GM19023 (cell line): Measurements from ENCODE around the gene CD40LG.

Experiments used
- ATAC-seq: cut with Tn5 transposase; IDR thresholded peaks from one replicate; pipeline ENCODE4 v1.9.1; 2021; ENCODE audit warnings: mild to moderate bottlenecking, moderate library complexity; ENCODE audit not compliant: unreplicated experiment

CD40LG gene

GRCh38 chrX:136647677-136648360 lies at the start of gene CD40LG:
CD40LG (plus strand) TSS chrX:136648158; CDS start chrX:136648249, 91 bp downstream.
- no peak for ATAC-seq

- ATAC-seq = no peak
Measured at GRCh38 chrX:136598631-136599030, 49.3 kb upstream of the CD40LG start.

GRCh38 chrX:136600059-136600458 lies 47.9 kb upstream of the CD40LG start:
- ATAC-seq = no peak

- ATAC-seq = no peak
Measured at GRCh38 chrX:136607236-136607635, 40.7 kb upstream of the CD40LG start.

- ATAC-seq = no peak
Measured at GRCh38 chrX:136608295-136608933, 39.5 kb upstream of the CD40LG start.

- peak; percentile 90 for ATAC-seq
Measured at GRCh38 chrX:136616987-136617685, 30.8 kb upstream of the CD40LG start.

GRCh38 chrX:136619899-136620505 lies 28.0 kb upstream of the CD40LG start:
- no peak for ATAC-seq

GRCh38 chrX:136620780-136621179 lies 27.2 kb upstream of the CD40LG start:
- ATAC-seq = no peak

GRCh38 chrX:136622568-136622967 lies 25.4 kb upstream of the CD40LG start:
- ATAC-seq = no peak

GRCh38 chrX:136623396-136623795 lies 24.6 kb upstream of the CD40LG start:
- ATAC-seq = no peak

- no peak for ATAC-seq
Measured at GRCh38 chrX:136625246-136625645, 22.7 kb upstream of the CD40LG start.

GRCh38 chrX:136626237-136626636 lies 21.7 kb upstream of the CD40LG start:
- no peak for ATAC-seq

GRCh38 chrX:136626891-136627290 lies 21.1 kb upstream of the CD40LG start:
- no peak for ATAC-seq

- ATAC-seq = no peak
Measured at GRCh38 chrX:136627409-136627808, 20.5 kb upstream of the CD40LG start.

- no peak for ATAC-seq
Measured at GRCh38 chrX:136629084-136629750, 18.7 kb upstream of the CD40LG start.

- ATAC-seq = no peak
Measured at GRCh38 chrX:136630881-136631280, 17.1 kb upstream of the CD40LG start.

GRCh38 chrX:136635235-136635634 lies 12.7 kb upstream of the CD40LG start:
- peak; percentile 54 for ATAC-seq

GRCh38 chrX:136636121-136636520 lies 11.8 kb upstream of the CD40LG start:
- ATAC-seq = no peak

- no peak for ATAC-seq
Measured at GRCh38 chrX:136639506-136640176, 8.3 kb upstream of the CD40LG start.

GRCh38 chrX:136643243-136643642 lies 4.7 kb upstream of the CD40LG start:
- no peak for ATAC-seq
